Activated T-cell treated with anti-CD3 and anti-CD28 coated beads, Interleukin-2, amount 50 U/mL, for 72 hours (primary cell): ENCODE data around the gene UGT1A8. TPM values are rescaled to one million over a fixed set of nuclear protein-coding genes. Genes with fewer than 3 reads are reported as not detected.

Source experiments
- ATAC-seq, 2 donors: fragments of 150-1000 bp; cut with Tn5 transposase; replicated peaks in 1 of 2; 2 replicates each; pipeline ENCODE4 v1.10.0; 2021; ENCODE audit warnings: moderate library complexity in 2 of 2, mild to moderate bottlenecking in 1 of 2
- DNase-seq, 2 donors: peaks; one replicate each; pipeline ENCODE4 v3.0.0; 2021 to 2022; ENCODE audit warnings: mixed read lengths in 1 of 2
- H3K27ac Mint-ChIP-seq: one replicate; pipeline ENCODE4 v1.8.0; 2022; ENCODE audit warnings: mild to moderate bottlenecking, moderate library complexity, mixed read lengths
- H3K27me3 Mint-ChIP-seq: one replicate; pipeline ENCODE4 v1.8.0; 2022; ENCODE audit warnings: low read depth, mixed read lengths
- H3K36me3 Mint-ChIP-seq, 2 donors: one replicate each; pipeline ENCODE4 v1.8.0; 2022; ENCODE audit warnings: mixed read lengths in 2 of 2, mild to moderate bottlenecking in 1 of 2; ENCODE audit not compliant: insufficient read depth in 2 of 2
- H3K4me1 Mint-ChIP-seq: one replicate; pipeline ENCODE4 v1.8.0; 2022; ENCODE audit warnings: low read depth, mixed read lengths
- H3K4me3 Mint-ChIP-seq, 2 donors: one replicate each; pipeline ENCODE4 v1.8.0; 2022; ENCODE audit warnings: mild to moderate bottlenecking in 2 of 2, mixed read lengths in 2 of 2, moderate library complexity in 2 of 2
- H3K9me3 Mint-ChIP-seq, 2 donors: one replicate each; pipeline ENCODE4 v1.8.0; 2022; ENCODE audit warnings: mixed read lengths in 2 of 2
- total RNA-seq, 2 donors: library from RNA; stranded (reverse); gene quantifications; one replicate each; pipeline ENCODE4 v1.2.3, GENCODE V29; 2022

UGT1A8 gene
- total RNA-seq, 2 donors from 2014 or later: not detected

- DNase-seq: no peak
- ATAC-seq: no peak
- Mint-ChIP-seq H3K27me3 (peaks cover 6% of the 10 kb centered on the region), H3K36me3 (peaks cover 1 to 4% of the 10 kb centered on the region in 2 donors), H3K27ac (no peak overlapping the region), H3K9me3 (peaks cover 0 to 5% of the 10 kb centered on the region in 2 donors), H3K4me1 (no peaks in the 10 kb centered on the region), H3K4me3 (no peak overlapping the region)
Observed at GRCh38 chr2:233754872-233755611, 137.6 kb downstream of the UGT1A8 start.

DNA sequence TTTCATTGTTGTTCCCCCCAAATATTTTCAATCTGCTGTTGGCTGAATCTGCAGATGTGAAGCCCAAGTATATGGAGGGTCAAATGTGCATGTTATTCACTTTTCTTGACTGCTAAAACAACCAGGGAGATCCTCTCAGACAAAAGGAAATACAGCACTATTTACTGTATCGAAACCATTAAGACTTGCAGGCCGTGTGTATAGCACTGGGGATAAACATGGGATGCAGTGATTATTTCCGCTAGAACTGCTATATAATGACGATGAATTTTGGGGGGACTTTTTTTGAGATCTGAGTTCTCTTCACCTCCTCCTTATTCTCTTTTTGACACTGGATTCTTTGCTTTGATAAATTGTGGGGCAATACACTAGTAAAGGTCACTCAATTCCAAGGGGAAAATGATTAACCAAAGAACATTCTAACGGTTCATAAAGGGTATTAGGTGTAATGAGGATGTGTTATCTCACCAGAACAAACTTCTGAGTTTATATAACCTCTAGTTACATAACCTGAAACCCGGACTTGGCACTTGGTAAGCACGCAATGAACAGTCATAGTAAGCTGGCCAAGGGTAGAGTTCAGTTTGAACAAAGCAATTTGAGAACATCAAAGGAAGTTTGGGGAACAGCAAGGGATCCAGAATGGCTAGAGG is 139.1 kb downstream of the UGT1A8 start:
- H3K36me3 Mint-ChIP-seq: peaks cover under 1 to 1% of the 10 kb centered on the region in 2 donors
- H3K4me3 Mint-ChIP-seq: no peak overlapping the region
- no peak overlapping the region for H3K27ac Mint-ChIP-seq
- H3K9me3 Mint-ChIP-seq: peaks cover 0 to under 1% of the 10 kb centered on the region in 2 donors
- ATAC-seq (no peak), DNase-seq (no peak)
- no peaks in the 10 kb centered on the region for H3K4me1 Mint-ChIP-seq
- peaks cover 6% of the 10 kb centered on the region for H3K27me3 Mint-ChIP-seq

DNA sequence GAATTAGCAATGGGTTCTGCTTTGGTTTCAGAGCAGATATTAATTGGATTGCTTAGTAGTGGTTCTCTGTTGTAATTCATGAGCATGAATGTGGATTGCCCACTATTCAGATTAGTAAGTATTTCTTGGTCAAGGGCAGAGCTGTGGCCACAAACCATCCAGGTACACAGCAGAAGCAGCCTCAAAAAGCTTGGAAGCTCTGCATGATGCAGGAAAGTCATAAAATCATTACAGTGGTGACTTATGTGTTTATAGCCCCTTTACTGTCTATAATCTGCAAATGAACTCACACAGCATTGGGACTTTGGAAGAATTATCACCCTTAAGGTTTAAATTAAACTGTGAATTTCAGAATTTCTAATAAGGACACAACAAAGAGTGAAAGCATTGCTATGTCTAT is 140.7 kb downstream of the UGT1A8 start:
- Mint-ChIP-seq H3K27me3 (peaks cover under 1% of the 10 kb centered on the region), H3K4me1 (no peaks in the 10 kb centered on the region), H3K36me3 (no peaks in the 10 kb centered on the region), H3K9me3 (no peaks in the 10 kb centered on the region), H3K4me3 (no peak overlapping the region), H3K27ac (no peak overlapping the region)
- ATAC-seq: no peak
- no peak for DNase-seq

DNA sequence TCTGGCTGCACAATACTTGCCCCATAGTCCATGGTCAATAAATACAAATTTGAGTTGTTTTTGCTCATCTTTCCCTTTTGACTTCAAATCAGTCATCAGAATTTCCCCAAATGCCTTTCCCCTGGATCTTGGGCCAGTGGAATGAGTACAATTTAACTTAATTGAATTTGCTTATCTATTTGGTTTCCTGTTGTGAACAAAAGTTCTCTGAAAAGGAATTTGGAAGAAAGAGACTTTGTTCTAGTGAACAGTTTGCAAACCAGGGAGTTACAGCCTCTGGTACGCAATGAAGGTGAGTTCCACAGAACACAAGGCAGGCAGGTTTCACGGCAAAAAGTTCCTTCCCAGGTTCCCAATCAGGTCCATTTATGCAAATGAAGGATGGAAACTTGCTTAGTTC is 141.4 kb downstream of the UGT1A8 start:
- H3K4me1 Mint-ChIP-seq: no peaks in the 10 kb centered on the region

GRCh38 chr2:233760043-233760442 is 142.6 kb downstream of the UGT1A8 start, which contains the start of gene UGT1A1:
TSS of gene UGT1A1 (plus strand) at chr2:233760270. CDS start at chr2:233760288, 18 bp downstream.
- DNase-seq (no peak), ATAC-seq (no peak)
- Mint-ChIP-seq H3K4me3 (no peak within 1 kb of the TSS), H3K4me1 (no peaks in the 10 kb centered on the region), H3K27ac (no peak within 1 kb of the TSS), H3K9me3 (no peaks in the 10 kb centered on the region), H3K36me3 (no peaks in the 10 kb centered on the region), H3K27me3 (peaks cover 17% of the 10 kb centered on the region)

More for the DNA sequence above, 141.4 kb downstream of the UGT1A8 start:
- Mint-ChIP-seq H3K27ac (no peak overlapping the region), H3K4me3 (no peak overlapping the region), H3K27me3 (peaks cover 8% of the 10 kb centered on the region), H3K36me3 (no peaks in the 10 kb centered on the region), H3K9me3 (no peaks in the 10 kb centered on the region)
- DNase-seq (no peak), ATAC-seq (no peak)

DNA sequence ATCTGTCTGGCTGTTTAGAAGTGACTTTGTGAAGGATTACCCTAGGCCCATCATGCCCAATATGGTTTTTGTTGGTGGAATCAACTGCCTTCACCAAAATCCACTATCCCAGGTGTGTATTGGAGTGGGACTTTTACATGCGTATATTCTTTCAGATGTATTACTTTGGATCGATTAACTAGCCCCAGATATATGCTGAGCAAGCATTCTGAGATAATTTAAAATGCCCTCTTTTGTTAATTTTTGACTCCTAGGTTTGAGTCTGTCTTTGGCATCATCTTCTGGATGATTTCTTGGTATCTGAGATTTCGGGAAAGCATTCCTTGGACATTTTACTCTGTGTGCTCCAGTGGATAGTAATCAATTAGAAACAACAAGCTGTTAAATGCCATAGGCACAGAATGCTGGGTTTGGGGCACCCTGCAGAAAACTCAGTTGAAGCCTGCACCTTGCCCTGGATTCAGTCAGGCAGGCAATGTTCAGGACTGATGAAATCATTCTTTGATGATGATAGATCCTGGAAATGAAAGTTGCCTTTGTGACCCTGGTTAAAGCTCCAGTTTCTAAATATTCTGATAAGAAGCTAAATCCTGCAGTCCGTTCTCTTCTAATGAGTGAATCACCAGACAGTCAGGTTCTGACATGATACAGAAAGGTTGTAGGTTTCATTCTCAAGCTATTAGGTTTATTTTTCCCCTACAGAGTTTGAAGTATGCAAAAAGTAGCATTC is 143.8 kb downstream of the UGT1A8 start:
- H3K9me3 Mint-ChIP-seq: no peaks in the 10 kb centered on the region
- no peaks in the 10 kb centered on the region for H3K4me1 Mint-ChIP-seq
- DNase-seq (no peak), ATAC-seq (no peak)
- no peak overlapping the region for H3K4me3 Mint-ChIP-seq
- no peaks in the 10 kb centered on the region for H3K36me3 Mint-ChIP-seq
- no peak overlapping the region for H3K27ac Mint-ChIP-seq
- peaks cover 17% of the 10 kb centered on the region for H3K27me3 Mint-ChIP-seq

GRCh38 chr2:233764264-233764663 is 146.8 kb downstream of the UGT1A8 start:
- H3K9me3 Mint-ChIP-seq: no peaks in the 10 kb centered on the region
- ATAC-seq: no peak

GRCh38 chr2:233764761-233765160 is 147.3 kb downstream of the UGT1A8 start:
- H3K4me1 Mint-ChIP-seq: no peaks in the 10 kb centered on the region
- no peak overlapping the region for H3K27ac Mint-ChIP-seq
- ATAC-seq (no peak), DNase-seq (no peak)
- H3K4me3 Mint-ChIP-seq: no peak overlapping the region
- peaks cover 30% of the 10 kb centered on the region for H3K27me3 Mint-ChIP-seq
- no peaks in the 10 kb centered on the region for H3K9me3 Mint-ChIP-seq
- no peaks in the 10 kb centered on the region for H3K36me3 Mint-ChIP-seq

More at GRCh38 chr2:233764264-233764663, 146.8 kb downstream of the UGT1A8 start:
- no peaks in the 10 kb centered on the region for H3K36me3 Mint-ChIP-seq
- H3K4me1 Mint-ChIP-seq: no peaks in the 10 kb centered on the region
- peaks cover 27% of the 10 kb centered on the region for H3K27me3 Mint-ChIP-seq
- DNase-seq: no peak
- H3K27ac Mint-ChIP-seq: no peak overlapping the region
- H3K4me3 Mint-ChIP-seq: no peak overlapping the region

- H3K27ac Mint-ChIP-seq: no peak overlapping the region
- ATAC-seq: no peak
- peaks cover 30% of the 10 kb centered on the region for H3K27me3 Mint-ChIP-seq
- H3K9me3 Mint-ChIP-seq: no peaks in the 10 kb centered on the region
- H3K36me3 Mint-ChIP-seq: no peaks in the 10 kb centered on the region
- DNase-seq: no peak
- H3K4me1 Mint-ChIP-seq: no peaks in the 10 kb centered on the region
- no peak overlapping the region for H3K4me3 Mint-ChIP-seq
Observed at GRCh38 chr2:233766416-233766815, 149.0 kb downstream of the UGT1A8 start.

GRCh38 chr2:233768076-233768475 is 150.6 kb downstream of the UGT1A8 start:
- Mint-ChIP-seq H3K27ac (no peak overlapping the region), H3K4me3 (no peak overlapping the region), H3K4me1 (no peaks in the 10 kb centered on the region), H3K36me3 (no peaks in the 10 kb centered on the region), H3K9me3 (no peaks in the 10 kb centered on the region), H3K27me3 (peaks cover 30% of the 10 kb centered on the region)
- no peak for ATAC-seq
- no peak for DNase-seq

GRCh38 chr2:233769260-233769659 is 151.8 kb downstream of the UGT1A8 start:
- no peak overlapping the region for H3K4me3 Mint-ChIP-seq
- H3K36me3 Mint-ChIP-seq: no peaks in the 10 kb centered on the region
- DNase-seq (no peak), ATAC-seq (no peak)
- H3K9me3 Mint-ChIP-seq: no peaks in the 10 kb centered on the region
- no peaks in the 10 kb centered on the region for H3K4me1 Mint-ChIP-seq
- H3K27ac Mint-ChIP-seq: no peak overlapping the region
- peaks cover 18% of the 10 kb centered on the region for H3K27me3 Mint-ChIP-seq

GRCh38 chr2:233772153-233772552 is 154.7 kb downstream of the UGT1A8 start:
- Mint-ChIP-seq H3K9me3 (peaks cover 5 to 7% of the 10 kb centered on the region in 2 donors), H3K27ac (no peak overlapping the region), H3K4me1 (no peaks in the 10 kb centered on the region), H3K36me3 (peaks cover 2 to 4% of the 10 kb centered on the region in 2 donors), H3K4me3 (no peak overlapping the region), H3K27me3 (peaks cover 6% of the 10 kb centered on the region)
- no peak for DNase-seq
- no peak for ATAC-seq

- ATAC-seq: no peak
- no peak for DNase-seq
- peaks cover 7 to 8% of the 10 kb centered on the region in 2 donors for H3K9me3 Mint-ChIP-seq
- H3K36me3 Mint-ChIP-seq: peaks cover 2 to 4% of the 10 kb centered on the region in 2 donors
- H3K27me3 Mint-ChIP-seq: peaks cover 6% of the 10 kb centered on the region
- H3K4me1 Mint-ChIP-seq: no peaks in the 10 kb centered on the region
- no peak overlapping the region for H3K4me3 Mint-ChIP-seq
- no peak overlapping the region for H3K27ac Mint-ChIP-seq
Observed at GRCh38 chr2:233772583-233772982, 155.2 kb downstream of the UGT1A8 start.
